Ovary (tissue), 3 donors: ENCODE results near the gene KCNK16.

Experiments
- EP300 ChIP-seq: sonication (generic); formaldehyde crosslinking; IDR thresholded peaks from one replicate; pipeline ENCODE4 v1.6.1; 2017; ENCODE audit warnings: antibody characterized with exemption
- POLR2A ChIP-seq: fragments of 450-650 bp; IDR thresholded peaks from one replicate; pipeline ENCODE4 v1.6.1; 2017; ENCODE audit warnings: antibody characterized with exemption, mild to moderate bottlenecking, moderate library complexity
- TF ChIP-seq, protein P1 (sequence below), 3 donors: fragments of 450-650 bp in 2 of 3; fragments of 200-600 bp in 1 of 3; IDR thresholded peaks; one replicate each; pipeline versions ENCODE4 v1.5.1 to v1.8.0; 2016 to 2022; ENCODE audit warnings: antibody characterized with exemption in 3 of 3, mild to moderate bottlenecking in 1 of 3
- donor health status: DM: no; HTN: no; CAD: no.

DNA sequence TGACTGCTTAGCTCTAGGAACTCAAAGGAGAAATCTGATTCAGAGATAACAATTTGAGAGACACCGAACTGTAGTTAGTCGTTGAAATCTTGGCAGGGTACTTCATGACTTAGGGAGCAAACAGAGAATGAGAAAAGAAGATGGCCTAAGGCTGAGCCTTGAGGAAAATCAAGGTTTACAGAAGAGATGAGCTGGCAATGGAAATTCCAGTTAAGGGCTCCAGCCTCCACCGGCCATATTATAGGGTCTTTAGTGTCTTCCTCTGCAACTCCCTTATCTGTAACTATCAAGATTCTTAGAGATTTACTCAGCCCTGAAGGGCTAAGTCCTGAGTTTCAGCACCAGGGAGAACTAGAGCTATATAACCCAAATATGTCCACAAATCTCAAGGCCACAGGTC lies 34.9 kb downstream of the KCNK16 start:
- TF ChIP-seq POLR2A (no peak), EP300 (no peak)
- TF ChIP-seq, protein P1, sequence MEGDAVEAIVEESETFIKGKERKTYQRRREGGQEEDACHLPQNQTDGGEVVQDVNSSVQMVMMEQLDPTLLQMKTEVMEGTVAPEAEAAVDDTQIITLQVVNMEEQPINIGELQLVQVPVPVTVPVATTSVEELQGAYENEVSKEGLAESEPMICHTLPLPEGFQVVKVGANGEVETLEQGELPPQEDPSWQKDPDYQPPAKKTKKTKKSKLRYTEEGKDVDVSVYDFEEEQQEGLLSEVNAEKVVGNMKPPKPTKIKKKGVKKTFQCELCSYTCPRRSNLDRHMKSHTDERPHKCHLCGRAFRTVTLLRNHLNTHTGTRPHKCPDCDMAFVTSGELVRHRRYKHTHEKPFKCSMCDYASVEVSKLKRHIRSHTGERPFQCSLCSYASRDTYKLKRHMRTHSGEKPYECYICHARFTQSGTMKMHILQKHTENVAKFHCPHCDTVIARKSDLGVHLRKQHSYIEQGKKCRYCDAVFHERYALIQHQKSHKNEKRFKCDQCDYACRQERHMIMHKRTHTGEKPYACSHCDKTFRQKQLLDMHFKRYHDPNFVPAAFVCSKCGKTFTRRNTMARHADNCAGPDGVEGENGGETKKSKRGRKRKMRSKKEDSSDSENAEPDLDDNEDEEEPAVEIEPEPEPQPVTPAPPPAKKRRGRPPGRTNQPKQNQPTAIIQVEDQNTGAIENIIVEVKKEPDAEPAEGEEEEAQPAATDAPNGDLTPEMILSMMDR (IDR thresholded peaks at IDR 0.05) = no peak
